Measurements from ENCODE around the gene CSF2. TPM values are rescaled to one million over a fixed set of nuclear protein-coding genes. Genes with fewer than 3 reads are reported as not detected.

CSF2 gene
- not detected in 2 replicates for total RNA-seq

DNA sequence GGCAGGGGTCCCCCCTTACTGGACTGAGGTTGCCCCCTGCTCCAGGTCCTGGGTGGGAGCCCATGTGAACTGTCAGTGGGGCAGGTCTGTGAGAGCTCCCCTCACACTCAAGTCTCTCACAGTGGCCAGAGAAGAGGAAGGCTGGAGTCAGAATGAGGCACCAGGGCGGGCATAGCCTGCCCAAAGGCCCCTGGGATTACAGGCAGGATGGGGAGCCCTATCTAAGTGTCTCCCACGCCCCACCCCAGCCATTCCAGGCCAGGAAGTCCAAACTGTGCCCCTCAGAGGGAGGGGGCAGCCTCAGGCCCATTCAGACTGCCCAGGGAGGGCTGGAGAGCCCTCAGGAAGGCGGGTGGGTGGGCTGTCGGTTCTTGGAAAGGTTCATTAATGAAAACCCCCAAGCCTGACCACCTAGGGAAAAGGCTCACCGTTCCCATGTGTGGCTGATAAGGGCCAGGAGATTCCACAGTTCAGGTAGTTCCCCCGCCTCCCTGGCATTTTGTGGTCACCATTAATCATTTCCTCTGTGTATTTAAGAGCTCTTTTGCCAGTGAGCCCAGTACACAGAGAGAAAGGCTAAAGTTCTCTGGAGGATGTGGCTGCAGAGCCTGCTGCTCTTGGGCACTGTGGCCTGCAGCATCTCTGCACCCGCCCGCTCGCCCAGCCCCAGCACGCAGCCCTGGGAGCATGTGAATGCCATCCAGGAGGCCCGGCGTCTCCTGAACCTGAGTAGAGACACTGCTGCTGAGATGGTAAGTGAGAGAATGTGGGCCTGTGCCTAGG is at the start of gene CSF2:
TSS of gene CSF2 (plus strand) at position 559 of the 783 bp plus-strand sequence. CDS start at position 594, 35 bp downstream.

DNA sequence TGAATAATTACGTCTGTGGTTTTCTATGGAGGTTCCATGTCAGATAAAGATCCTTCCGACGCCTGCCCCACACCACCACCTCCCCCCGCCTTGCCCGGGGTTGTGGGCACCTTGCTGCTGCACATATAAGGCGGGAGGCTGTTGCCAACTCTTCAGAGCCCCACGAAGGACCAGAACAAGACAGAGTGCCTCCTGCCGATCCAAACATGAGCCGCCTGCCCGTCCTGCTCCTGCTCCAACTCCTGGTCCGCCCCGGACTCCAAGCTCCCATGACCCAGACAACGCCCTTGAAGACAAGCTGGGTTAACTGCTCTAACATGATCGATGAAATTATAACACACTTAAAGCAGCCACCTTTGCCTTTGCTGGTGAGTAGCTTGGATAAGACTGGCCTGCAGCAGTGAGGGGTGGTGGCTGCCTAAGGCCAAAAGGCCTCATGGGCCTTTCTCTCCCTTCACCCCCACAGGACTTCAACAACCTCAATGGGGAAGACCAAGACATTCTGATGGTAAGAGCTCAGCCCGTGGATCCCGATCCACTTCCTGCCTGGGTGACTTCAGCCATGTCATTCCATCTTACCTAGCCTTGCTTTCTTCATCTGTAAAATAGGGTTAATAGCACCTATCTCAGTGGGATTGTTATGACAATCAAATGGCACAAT is 13.0 kb upstream of the CSF2 start, which contains the start of gene IL3:
TSS of gene IL3 (plus strand) at position 155 of the 661 bp plus-strand sequence. CDS start at position 207, 52 bp downstream.

Small RNA genes lying within 50 kb of the gene (small RNA-seq; reads per million reads assigned to genes)
- gene RF00285, result not detected

Other genes with a start within 250 kb of the CSF2 start
- gene MEIKIN, start 128.1 kb upstream of the CSF2 start, total RNA-seq, result not detected in 2 replicates
- gene ACSL6, start 62.1 kb upstream of the CSF2 start, total RNA-seq, result not detected in 2 replicates
- gene IL3, start 13.1 kb upstream of the CSF2 start, total RNA-seq, result not detected in 2 replicates
- gene P4HA2, start 154.1 kb downstream of the CSF2 start, total RNA-seq, result 39.1 and 53.2 TPM in 2 replicates
- gene PDLIM4, start 183.9 kb downstream of the CSF2 start, total RNA-seq, result 33.4 and 87.9 TPM in 2 replicates
- 3.9 and 6.0 TPM in 2 replicates for gene SLC22A4, start 220.6 kb downstream of the CSF2 start, total RNA-seq

All from thoracic aorta endothelial cell (primary cell).